GM12878 (cell line): ENCODE results near the gene ITGB8. TPM values are rescaled to one million over a fixed set of nuclear protein-coding genes. Genes with fewer than 3 reads are reported as not detected.

ENCODE experiments used
- ATAC-seq: fragments of 200-7000 bp; cut with Tn5 transposase; 3 replicates; pipeline ENCODE4 v1.9.1; 2020; ENCODE audit warnings: mild to moderate bottlenecking, moderate library complexity
- BruUV-seq: library from RNA; stranded (reverse); fragments of 400-500 nt; replicated peaks from 2 replicates; lab custom pipeline; 2021; lab: Mats Ljungman, UMichigan
- CTCF ChIA-PET: fragments of 300-600 bp; sonication (Branson Sonifier 250); formaldehyde crosslinking; extraction: SDS; loops from one replicate; lab custom pipeline; 2021; ENCODE audit warnings: inconsistent platforms; lab: Yijun Ruan, JAX
- POLR2A ChIA-PET: fragments of 350-600 bp; formaldehyde crosslinking; extraction: SDS; loops from one replicate; lab custom pipeline; 2021; ENCODE audit warnings: inconsistent platforms; lab: Charles Lee
- RAD21 ChIA-PET: fragments of 300-600 bp; sonication (Branson Sonifier 250); formaldehyde crosslinking; loops from one replicate; lab custom pipeline; 2023; ENCODE audit warnings: antibody characterized with exemption; ENCODE audit not compliant: unreplicated experiment; lab: Charles Lee
- SMC1A ChIA-PET: fragments of 300-600 bp; sonication (Branson Sonifier 250); formaldehyde crosslinking; loops from one replicate; lab custom pipeline; 2023; ENCODE audit not compliant: unreplicated experiment, uncharacterized antibody; lab: Charles Lee
- DNase-seq: peaks from one replicate; pipeline ENCODE4 v3.0.0-alpha.2; 2011; ENCODE audit warnings: low read depth, low spot score
- FAIRE-seq: peaks from 3 replicates; lab custom pipeline; 2011; peaks lifted over from hg19 to GRCh38; lab: Jason Lieb, UNC
- H2AFZ ChIP-seq: 2 replicates; pipeline ENCODE4 v1.6.0; 2011; ENCODE audit warnings: low read depth, low read length, control low read depth; ENCODE audit not compliant: control insufficient read depth
- H3K27ac ChIP-seq: 2 replicates; pipeline ENCODE4 v1.5.1; 2011; ENCODE audit warnings: control low read depth; ENCODE audit not compliant: control insufficient read depth, insufficient read depth
- H3K27me3 ChIP-seq, 2 experiments: replicated peaks in 1 of 2; 2 replicates each; pipeline versions ENCODE4 v1.6.0 to v1.6.1; 2011; ENCODE audit warnings: low read length in 1 of 2; ENCODE audit not compliant: control insufficient read depth in 2 of 2, insufficient read depth in 2 of 2
- H3K36me3 ChIP-seq, 2 experiments: 2 replicates each; pipeline ENCODE4 v1.5.1; 2011; ENCODE audit warnings: low read length in 1 of 2; ENCODE audit not compliant: control insufficient read depth in 2 of 2, insufficient read depth in 2 of 2
- H3K4me1 ChIP-seq: 2 replicates; pipeline ENCODE4 v1.6.1; 2011; ENCODE audit warnings: mild to moderate bottlenecking, low read length, moderate library complexity, mixed read lengths; ENCODE audit not compliant: control insufficient read depth, insufficient read depth
- H3K4me2 ChIP-seq: 2 replicates; pipeline ENCODE4 v1.6.0; 2011; ENCODE audit warnings: control low read depth; ENCODE audit not compliant: control insufficient read depth, insufficient read depth
- H3K4me3 ChIP-seq: fragments of 200-600 bp; sonication (generic); 2 replicates; pipeline ENCODE4 v1.5.1; 2016
- H3K79me2 ChIP-seq: 2 replicates; pipeline ENCODE4 v1.6.0; 2011; ENCODE audit warnings: low read length; ENCODE audit not compliant: control insufficient read depth, insufficient read depth
- H3K9ac ChIP-seq: 2 replicates; pipeline ENCODE4 v1.8.0; 2011; ENCODE audit warnings: low read length, control low read depth, mixed read lengths; ENCODE audit not compliant: control insufficient read depth, insufficient read depth
- H3K9me3 ChIP-seq: replicated peaks from 3 replicates; pipeline ENCODE4 v1.5.1; 2011; ENCODE audit warnings: mild to moderate bottlenecking, low read length; ENCODE audit not compliant: control insufficient read depth, insufficient read depth
- H4K20me1 ChIP-seq: 2 replicates; pipeline ENCODE4 v1.6.0; 2011; ENCODE audit not compliant: control insufficient read depth, insufficient read depth
- MEF2B ChIP-seq: fragments of 450-650 bp; IDR thresholded peaks from 2 replicates; pipeline ENCODE4 v1.6.1; 2018; ENCODE audit warnings: mild to moderate bottlenecking, moderate library complexity; ENCODE audit not compliant: partially characterized antibody, poor library complexity, severe bottlenecking
- RELB ChIP-seq: fragments of 450-650 bp; IDR thresholded peaks from 2 replicates; pipeline ENCODE4 v1.6.1; 2017; ENCODE audit warnings: low read depth, mild to moderate bottlenecking, moderate library complexity
- SREBF1 ChIP-seq: IDR thresholded peaks from 2 replicates; pipeline ENCODE4 v1.6.1; 2012; ENCODE audit warnings: mild to moderate bottlenecking, low read length
- in situ Hi-C: fragments of 300-500 bp; cut with MboI; formaldehyde crosslinking; loops from 9 replicates; pipeline ENCODE4 v1.14.3; 2018; ENCODE audit warnings: mixed read lengths
- intact Hi-C: fragments of 100-400 bp; cut with micrococcal nuclease; formaldehyde crosslinking; loops from one replicate; pipeline ENCODE4 v1.14.2; 2022; ENCODE audit not compliant: unreplicated experiment
- polyA plus RNA-seq, 11 experiments: library from polyadenylated mRNA; depleted of rRNA in 4 of 11; unstranded in 6 of 11; stranded (reverse) in 5 of 11; fragments of >200 nt; fragmentation: Nextera tagmentation in 4 of 11; fragmentation: Illumina TruSeq in 1 of 11; extraction: Ambion mirVana in 4 of 11; extraction: Trizol in 1 of 11; gene quantifications; 1 replicate in 1 of 11; 2 replicates in 10 of 11; pipeline versions ENCODE4 v1.2.1 to v1.2.3, GENCODE V29; 2011 to 2016; ENCODE audit warnings: inconsistent platforms in 2 of 11, missing spikeins in 2 of 11, low read depth in 1 of 11
- total RNA-seq, 4 experiments: library from RNA; depleted of rRNA in 3 of 4; stranded (reverse); fragments of >200 nt in 3 of 4; fragmentation: Illumina TruSeq in 1 of 4; extraction: Trizol in 1 of 4; gene quantifications; 2 replicates each; pipeline versions ENCODE4 v1.2.1 to v1.2.3, GENCODE V29; 2013 to 2021

The ITGB8 gene
- total and polyA plus RNA-seq, 10 of the 15 experiments (the other 5 are each of a cell fraction or from before 2014, with no cell fraction given): 0.37 to 26.2 (median 1.5) TPM

- intact Hi-C loops (loop anchor here (5.0 kb wide), 1 partner anchor 106 kb away; the partner anchor contains the start of gene ITGB8), in situ Hi-C loops (no loop called here)
- Histone ChIP-seq H3K9me3 (no peaks in the 10 kb centered on the region; the same call in 2 of the 3 replicates), H3K27ac (no peak overlapping the region), H2AFZ (no peak overlapping the region), H3K4me1 (peaks cover 15% of the 10 kb centered on the region; the same call in 1 of the 2 replicates), H3K27me3 (no peaks in the 10 kb centered on the region), H3K4me3 (no peak overlapping the region), H3K36me3 (no peaks in the 10 kb centered on the region), H4K20me1 (no peaks in the 10 kb centered on the region), H3K79me2 (no peaks in the 10 kb centered on the region), H3K4me2 (peak overlapping the region; percentile 34; the same call in 1 of the 2 replicates), H3K9ac (no peak overlapping the region)
- ChIA-PET CTCF (interaction anchor here (0.6 to 2.5 kb wide), 2 partner anchors 122 to 683 kb away, joined by 3 to 7 read pairs; no protein-coding TSS in a partner anchor), RAD21 (interaction anchor here (2.9 kb wide), 1 partner anchor 690 kb away, joined by 9 read pairs; no protein-coding TSS in a partner anchor), SMC1A (interaction anchor here (1.0 to 1.9 kb wide), 5 partner anchors 19 to 456 kb away, joined by 3 to 6 read pairs (median 4); no protein-coding TSS in a partner anchor), POLR2A (no interaction called here)
- no TSS peak for BruUV-seq
- FAIRE-seq (no peak), DNase-seq (no peak), ATAC-seq (peak; percentile 38)
- no peak for TF ChIP-seq MEF2B
- no peak for TF ChIP-seq RELB
- no peak for TF ChIP-seq SREBF1
- TF ChIP-seq, all 136 proteins: peak for 0
Observed at GRCh38 chr7:20438248-20438647, 107.5 kb downstream of the ITGB8 start.
